DMS 273 treated with DMSO at 0.1 percent for 48 hours (cell line): ENCODE results near the gene ARHGAP44.
"Not testable (repeated sequence)": the region's sequence is repeated elsewhere in the genome, so short reads cannot be mapped to it uniquely, and the experiment has no call there.

Experiments used
- DNase-seq: peaks from one replicate; lab custom pipeline; 2025; lab: John Stamatoyannopoulos, UW

Gene ARHGAP44

GRCh38 chr17:12821376-12821940, 32.2 kb downstream of the ARHGAP44 start:
- no peak for DNase-seq

DNA sequence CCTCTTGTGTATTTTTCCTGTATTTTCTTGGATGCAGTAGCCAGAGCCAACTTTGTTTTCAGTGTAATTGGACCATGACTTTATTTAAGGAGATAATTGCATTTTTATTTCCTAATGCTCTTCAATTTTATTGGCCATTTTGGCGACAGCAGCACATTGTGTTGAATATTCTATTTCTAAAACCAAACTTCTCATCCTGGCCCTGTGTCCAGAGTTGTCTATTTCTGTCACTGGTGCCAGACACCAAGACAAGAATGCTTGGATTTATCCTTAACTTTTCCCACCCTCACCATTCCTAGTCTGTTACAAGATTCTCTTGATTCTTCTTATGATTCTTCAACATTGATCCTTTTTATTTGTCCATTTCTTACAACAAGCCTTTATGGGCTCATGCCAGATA, 37.1 kb downstream of the ARHGAP44 start:
- DNase-seq = no peak

DNA sequence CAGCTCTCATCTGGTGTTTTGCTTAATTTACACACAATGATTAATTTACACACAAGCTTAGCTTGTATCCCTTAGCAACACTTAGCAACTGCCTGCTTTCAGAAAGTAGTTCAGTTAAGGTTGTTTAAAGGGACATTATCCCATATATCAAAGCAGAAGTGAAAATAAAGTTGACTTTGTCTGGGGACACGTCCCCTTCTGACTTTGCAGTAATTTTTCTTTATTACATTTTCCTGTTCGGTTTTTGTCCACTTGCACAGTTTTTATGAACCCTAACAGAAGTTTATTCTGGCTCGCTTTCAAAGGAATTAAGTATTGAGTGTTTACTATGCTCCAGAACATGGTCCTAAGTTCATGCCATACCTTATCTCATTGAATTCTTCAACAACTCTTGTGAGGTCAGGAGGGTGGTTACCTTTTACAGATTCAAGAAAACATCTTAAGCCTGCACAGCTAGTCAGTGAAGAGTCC, 41.5 kb downstream of the ARHGAP44 start:
- no peak for DNase-seq

DNA sequence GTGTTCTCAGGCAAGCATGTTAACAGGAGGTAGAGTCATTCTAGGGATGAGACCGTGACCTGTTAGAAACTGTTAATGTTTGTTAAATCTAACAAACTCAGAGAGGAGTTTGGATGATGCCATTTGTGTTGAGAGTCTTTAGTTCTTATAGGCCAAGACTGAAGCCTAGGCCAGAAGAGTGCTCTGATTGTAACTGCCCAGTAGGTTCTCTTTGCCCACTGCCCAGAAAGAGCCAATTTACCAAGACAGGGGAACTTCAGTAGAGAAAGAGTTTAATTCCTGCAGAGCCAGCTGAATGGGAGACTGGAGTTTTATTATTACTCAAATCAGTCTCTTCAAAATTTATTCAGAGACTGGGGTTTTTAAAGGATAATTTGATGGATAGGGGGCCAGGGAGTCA, 42.5 kb downstream of the ARHGAP44 start:
- DNase-seq = no peak

- no peak for DNase-seq
Observed at GRCh38 chr17:12839042-12839441, 49.7 kb downstream of the ARHGAP44 start.

GRCh38 chr17:12842936-12843335, 53.6 kb downstream of the ARHGAP44 start:
- no peak for DNase-seq

DNA sequence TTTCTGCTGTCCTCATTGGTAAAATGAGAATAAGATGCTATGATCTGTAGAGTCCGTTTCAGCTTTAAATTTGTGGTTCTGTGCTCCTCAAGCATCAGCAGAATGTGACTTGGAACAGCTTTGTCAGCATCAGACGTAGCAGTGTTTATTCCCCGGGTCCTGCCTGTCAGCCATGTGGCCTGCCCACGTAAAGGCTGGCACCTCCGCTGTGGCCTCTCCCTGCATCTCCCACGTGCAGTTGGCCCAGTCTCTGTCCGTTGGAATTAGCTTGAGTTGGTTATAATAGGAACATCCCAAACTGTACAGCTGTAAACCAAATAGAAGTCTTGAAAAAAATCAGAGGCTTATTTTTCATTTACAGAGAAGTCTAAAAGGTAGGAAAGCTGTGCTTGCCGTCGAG, 61.7 kb downstream of the ARHGAP44 start:
- DNase-seq = no peak

DNA sequence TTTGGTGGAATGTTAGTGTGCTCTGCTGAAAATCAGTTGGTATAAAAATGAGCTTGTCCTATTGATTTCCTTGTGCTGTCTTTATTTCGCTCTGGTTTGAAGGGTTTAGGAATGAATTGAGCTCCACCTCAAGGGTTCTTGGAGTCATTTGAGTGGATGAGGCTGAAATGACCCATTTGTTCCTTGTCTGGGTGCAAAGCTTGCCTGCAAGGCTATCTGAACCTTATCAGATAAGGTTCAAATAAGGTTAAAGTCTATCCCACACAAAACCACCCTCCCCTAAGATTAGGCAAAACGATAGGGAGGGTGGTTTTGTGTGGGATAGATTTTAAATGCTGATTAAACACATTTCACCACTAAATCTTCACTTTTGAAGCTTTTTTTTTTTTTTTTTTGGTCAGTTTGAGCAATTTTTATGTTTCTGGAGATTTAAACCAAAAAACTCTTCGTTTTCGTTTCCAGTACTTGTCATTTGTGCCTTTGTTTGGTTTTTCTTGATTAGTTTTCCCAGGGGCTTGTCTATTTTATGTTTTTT, 62.7 kb downstream of the ARHGAP44 start:
- DNase-seq = no peak

- no peak for DNase-seq
Observed at GRCh38 chr17:12853921-12854320, 64.6 kb downstream of the ARHGAP44 start.

GRCh38 chr17:12856416-12856815, 67.1 kb downstream of the ARHGAP44 start:
- no peak for DNase-seq

GRCh38 chr17:12857592-12857991, 68.3 kb downstream of the ARHGAP44 start:
- DNase-seq = no peak

DNA sequence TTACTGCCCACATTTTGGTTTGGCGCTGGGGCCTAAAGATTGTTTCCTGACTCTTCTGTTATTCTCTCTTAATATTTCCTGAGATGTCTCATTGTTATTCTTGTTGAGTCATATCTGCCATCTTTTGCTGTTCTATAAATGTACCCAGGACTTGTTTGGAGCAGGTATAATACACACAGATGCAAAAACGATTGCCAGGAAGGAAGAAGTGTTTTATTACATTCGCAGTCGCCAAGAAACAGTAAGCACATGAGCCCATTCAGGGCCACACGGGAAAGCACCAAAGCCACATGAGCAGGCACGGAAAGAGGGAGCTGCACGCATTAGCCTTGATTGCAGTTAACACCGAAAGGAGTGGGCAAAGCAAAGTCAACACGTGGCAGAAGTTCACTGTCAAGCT, 70.2 kb downstream of the ARHGAP44 start:
- DNase-seq = no peak

DNA sequence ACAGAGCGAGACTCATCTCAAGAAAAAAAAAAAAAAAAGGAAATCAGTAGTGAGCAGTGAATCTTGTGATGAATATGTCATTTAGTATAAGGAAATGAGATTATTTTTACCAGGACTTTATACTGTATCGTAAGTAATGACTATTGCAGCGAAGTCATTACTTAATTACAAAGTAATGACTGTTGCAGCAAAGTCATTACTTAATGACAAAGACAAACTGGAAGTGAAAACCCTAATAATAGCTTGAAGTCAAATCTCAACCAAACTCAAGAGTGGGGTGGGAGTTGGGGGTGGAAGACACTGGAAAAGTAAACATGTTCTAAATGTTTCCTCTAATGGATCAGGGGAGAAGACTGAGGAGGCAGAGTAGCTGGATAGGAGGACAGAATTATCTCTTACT, 76.5 kb downstream of the ARHGAP44 start:
- no peak for DNase-seq

DNA sequence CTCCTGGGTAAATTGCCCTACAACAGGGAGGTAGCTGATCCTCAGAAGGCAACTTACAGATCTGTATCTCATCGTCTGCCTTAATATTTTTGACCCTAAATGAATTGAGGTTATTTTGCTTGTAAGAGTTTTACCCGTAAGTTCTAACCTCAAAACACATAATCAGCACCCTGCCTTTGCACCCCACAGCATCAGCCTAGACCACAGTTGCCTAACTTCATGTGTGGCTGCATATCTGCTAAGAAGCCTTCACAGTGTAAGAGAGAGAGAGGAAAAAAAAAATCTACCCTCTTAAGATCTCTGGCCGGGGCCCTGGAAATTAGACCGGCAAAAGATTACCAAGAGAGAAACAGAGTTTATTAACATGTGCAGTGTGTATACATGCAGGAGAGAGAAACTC, 76.9 kb downstream of the ARHGAP44 start:
- DNase-seq = no peak

- no peak for DNase-seq
Observed at GRCh38 chr17:12867726-12868125, 78.4 kb downstream of the ARHGAP44 start.

GRCh38 chr17:12873415-12874125, 84.3 kb downstream of the ARHGAP44 start:
- not testable (repeated sequence) for DNase-seq

DNA sequence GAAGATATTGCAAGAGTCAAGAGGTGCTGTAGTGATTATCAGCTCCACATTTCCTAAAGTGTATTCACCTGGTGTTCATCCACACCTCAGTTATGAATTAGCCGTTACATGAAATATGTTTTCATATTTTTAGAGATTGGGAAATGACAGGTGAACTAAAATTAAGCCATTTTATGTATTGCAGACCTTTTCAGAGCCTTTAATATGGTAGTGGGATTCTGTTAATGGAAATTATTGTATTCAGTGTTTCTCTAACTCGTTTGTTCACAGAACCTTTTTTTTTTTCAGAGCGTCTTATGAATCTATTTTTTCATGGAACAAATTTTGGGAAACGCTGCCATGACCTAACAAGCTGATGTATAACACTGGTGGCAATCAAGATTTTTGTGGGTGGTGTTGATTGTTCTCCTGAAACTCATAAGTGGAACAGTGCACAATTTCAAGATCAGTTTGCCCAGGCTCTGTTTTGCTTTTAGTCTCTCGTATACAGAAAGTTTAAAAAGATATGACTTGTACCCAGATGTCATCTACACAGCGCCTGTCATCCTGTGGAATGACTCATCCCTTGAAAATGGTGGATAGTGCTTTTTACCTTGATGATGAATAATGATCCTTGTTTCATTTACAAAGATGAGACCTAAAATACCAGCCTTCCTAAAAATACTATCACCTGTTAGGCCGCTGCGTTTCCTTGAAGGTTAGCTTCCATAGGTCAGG, 88.8 kb downstream of the ARHGAP44 start:
- DNase-seq = no peak

DNA sequence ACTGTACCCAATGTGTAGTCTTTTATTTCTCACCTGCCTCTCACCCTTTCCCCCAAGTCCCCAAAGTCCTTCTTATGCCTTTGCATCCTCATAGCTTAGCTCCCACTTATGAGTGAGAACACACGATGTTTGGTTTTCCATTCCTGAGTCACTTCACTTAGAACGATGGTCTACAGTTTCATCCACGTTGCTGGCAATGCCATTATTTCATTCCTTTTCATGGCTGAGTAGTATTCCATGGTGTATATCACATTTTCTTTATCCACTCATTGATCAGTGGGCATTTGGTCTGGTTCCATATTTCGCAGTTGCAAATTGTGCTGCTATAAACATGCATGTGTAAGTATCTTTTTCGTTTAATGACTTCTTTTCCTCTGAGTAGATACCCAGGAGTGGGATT, 89.8 kb downstream of the ARHGAP44 start:
- DNase-seq = not testable (repeated sequence)

- no peak for DNase-seq
Observed at GRCh38 chr17:12883472-12883871, 94.2 kb downstream of the ARHGAP44 start.

DNA sequence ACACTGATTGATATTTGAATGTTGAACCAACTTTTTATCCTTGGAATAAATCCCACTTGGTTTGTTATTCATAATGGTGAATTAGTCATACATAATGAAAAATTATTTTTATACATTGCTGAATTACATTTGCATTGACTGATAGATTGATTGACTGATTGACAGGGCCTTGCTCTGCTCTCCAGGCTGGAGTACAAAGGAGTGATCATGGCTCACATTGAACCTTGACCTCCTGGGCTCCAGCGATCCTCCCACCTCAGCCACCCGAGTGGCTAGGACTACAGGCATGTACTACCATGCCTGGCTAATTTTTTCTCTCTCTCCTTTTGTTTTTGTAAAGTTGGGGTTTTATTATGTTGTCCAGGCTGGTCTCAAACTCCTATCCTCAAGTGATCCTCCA, 97.8 kb downstream of the ARHGAP44 start:
- DNase-seq = no peak

DNA sequence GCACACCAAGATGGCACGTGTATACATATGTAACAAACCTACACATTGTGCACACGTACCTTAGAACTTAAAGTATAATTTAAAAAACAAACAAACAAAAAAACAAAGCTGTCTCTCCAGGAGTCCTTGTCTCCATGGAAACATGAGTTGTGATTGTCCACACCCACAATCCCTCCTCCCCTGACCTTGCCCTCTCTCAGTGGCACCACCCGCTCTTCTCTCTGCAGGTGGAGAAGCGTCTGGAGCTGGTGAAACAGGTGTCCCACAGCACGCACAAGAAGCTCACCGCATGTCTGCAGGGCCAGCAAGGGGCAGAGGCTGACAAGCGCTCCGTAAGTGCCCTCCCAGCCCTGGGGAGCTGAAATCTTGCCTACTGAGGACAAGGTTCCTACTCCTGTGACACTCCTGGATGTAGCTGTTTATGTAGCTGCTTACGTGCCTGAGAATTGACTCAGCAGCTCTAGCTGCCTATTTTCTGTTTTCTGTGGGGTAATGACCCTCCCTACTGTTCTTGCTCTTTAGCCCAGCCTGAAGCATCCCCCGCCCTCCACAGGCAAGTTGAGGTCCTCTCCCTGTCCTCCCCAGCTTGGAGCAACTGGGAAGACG, 107.0 kb downstream of the ARHGAP44 start:
- DNase-seq = no peak

GRCh38 chr17:12898110-12898509, 108.8 kb downstream of the ARHGAP44 start:
- DNase-seq = no peak

DNA sequence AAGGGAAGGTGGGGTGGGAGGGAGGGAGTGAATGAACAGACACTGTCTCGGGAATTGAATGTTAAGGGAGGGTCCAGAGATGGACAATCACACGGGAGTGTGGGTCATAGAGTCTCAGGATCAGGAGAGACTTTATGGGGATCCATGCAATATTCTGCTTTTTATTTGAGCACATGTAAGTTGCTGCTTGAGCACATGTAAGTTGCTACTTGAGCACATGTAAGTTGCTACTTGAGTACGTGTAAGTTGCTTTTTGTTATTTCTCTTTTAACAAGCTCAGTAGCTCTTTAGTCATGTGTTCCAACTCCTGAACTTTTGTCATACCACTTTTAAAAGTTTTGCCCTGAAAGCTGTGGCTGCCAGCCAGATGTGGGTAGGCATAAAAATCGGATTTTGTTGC, 110.3 kb downstream of the ARHGAP44 start:
- DNase-seq = no peak
